Loucy (cell line): ENCODE measurements around the gene LAMTOR5.

Source experiments
- H2AFZ ChIP-seq: fragments of 200-600 bp; sonication (generic); 2 replicates; pipeline ENCODE4 v1.6.0; 2016; ENCODE audit warnings: antibody characterized with exemption, mild to moderate bottlenecking, low read length, moderate library complexity
- H3F3A ChIP-seq: fragments of 200-600 bp; 2 replicates; pipeline ENCODE4 v1.6.0; 2016; ENCODE audit warnings: antibody characterized with exemption, low read depth, mild to moderate bottlenecking
- H3K27me3 ChIP-seq: fragments of 200-600 bp; sonication (generic); 2 replicates; pipeline ENCODE4 v1.6.1; 2014; ENCODE audit warnings: low read length, mild to moderate bottlenecking; ENCODE audit not compliant: insufficient read depth, poor library complexity, severe bottlenecking
- H3K36me3 ChIP-seq: fragments of 200-600 bp; sonication (generic); 2 replicates; pipeline ENCODE4 v1.6.1; 2016; ENCODE audit warnings: low read length; ENCODE audit not compliant: insufficient read depth
- H3K4me1 ChIP-seq: fragments of 200-600 bp; sonication (generic); 2 replicates; pipeline ENCODE4 v1.5.1; 2014; ENCODE audit warnings: low read length, mild to moderate bottlenecking; ENCODE audit not compliant: insufficient read depth, poor library complexity, severe bottlenecking
- H3K4me2 ChIP-seq: fragments of 200-600 bp; sonication (generic); 2 replicates; pipeline ENCODE4 v1.6.0; 2014; ENCODE audit warnings: antibody characterized with exemption, low read length, low read depth, mild to moderate bottlenecking; ENCODE audit not compliant: poor library complexity, severe bottlenecking
- H3K4me3 ChIP-seq: fragments of 200-600 bp; sonication (generic); 2 replicates; pipeline ENCODE4 v1.5.1; 2014; ENCODE audit warnings: low read length, mild to moderate bottlenecking, mixed read lengths; ENCODE audit not compliant: poor library complexity, severe bottlenecking
- H3K79me2 ChIP-seq: fragments of 200-600 bp; sonication (generic); 2 replicates; pipeline ENCODE4 v1.6.1; 2014; ENCODE audit warnings: low read length; ENCODE audit not compliant: insufficient read depth
- H3K9ac ChIP-seq: fragments of 200-600 bp; sonication (generic); 2 replicates; pipeline ENCODE4 v1.6.0; 2014; ENCODE audit warnings: mild to moderate bottlenecking, low read depth, low read length, moderate library complexity; ENCODE audit not compliant: poor library complexity, severe bottlenecking
- H3K9me2 ChIP-seq: fragments of 200-600 bp; sonication (generic); replicated peaks from 2 replicates; pipeline ENCODE4 v1.6.1; 2016; ENCODE audit warnings: low read depth, low read length, mixed read lengths
- H3K9me3 ChIP-seq: fragments of 200-600 bp; sonication (generic); 2 replicates; pipeline ENCODE4 v1.6.1; 2014; ENCODE audit warnings: mild to moderate bottlenecking, antibody characterized with exemption, low read length, low read depth; ENCODE audit not compliant: insufficient read depth
- H4K20me1 ChIP-seq: fragments of 200-600 bp; sonication (generic); 2 replicates; pipeline ENCODE4 v1.6.0; 2014; ENCODE audit warnings: antibody characterized with exemption, low read length, mild to moderate bottlenecking; ENCODE audit not compliant: insufficient read depth, poor library complexity, severe bottlenecking
- CTCF ChIP-seq: fragments of 200-600 bp; sonication (generic); conservative IDR thresholded peaks from 2 replicates; pipeline ENCODE4 v1.5.1; 2014; ENCODE audit warnings: mild to moderate bottlenecking, antibody characterized with exemption, low read length
- EZH2phosphoT487 ChIP-seq: fragments of 200-600 bp; IDR thresholded peaks from 2 replicates; pipeline ENCODE4 v1.6.1; 2018; ENCODE audit warnings: antibody characterized with exemption, mild to moderate bottlenecking, moderate library complexity, borderline replicate concordance

Gene LAMTOR5

DNA sequence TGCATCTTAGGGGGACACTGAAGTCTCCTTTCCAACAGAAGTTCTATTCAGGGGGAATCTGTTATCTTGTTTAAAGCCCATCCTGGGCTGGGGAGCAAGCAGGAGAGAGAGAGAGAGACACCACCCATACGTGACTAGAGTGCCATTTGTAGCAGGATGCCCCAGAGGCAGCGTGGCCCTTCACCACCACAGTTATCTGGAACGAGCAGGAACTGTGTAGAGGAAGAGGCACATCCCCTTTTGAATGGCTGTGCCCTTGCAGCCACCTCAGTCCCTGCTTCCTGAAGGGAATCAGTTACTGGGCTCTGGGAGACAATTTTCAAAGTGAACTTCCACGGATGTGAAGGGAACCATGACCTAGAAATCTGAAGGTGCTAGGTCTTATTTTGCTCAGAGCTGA, 19.4 kb upstream of the LAMTOR5 start:
- H3K9me2 ChIP-seq = no peaks in the 10 kb centered on the region
- no peaks in the 10 kb centered on the region for H3K9me3 ChIP-seq
- H3K9ac ChIP-seq = no peak overlapping the region
- H3K4me3 ChIP-seq = no peak overlapping the region
- no peaks in the 10 kb centered on the region for H3F3A ChIP-seq
- no peaks in the 10 kb centered on the region for H3K36me3 ChIP-seq
- H3K4me1 ChIP-seq = no peaks in the 10 kb centered on the region
- TF ChIP-seq CTCF (no peak), EZH2phosphoT487 (no peak)
- no peaks in the 10 kb centered on the region for H3K79me2 ChIP-seq
- H2AFZ ChIP-seq = no peak overlapping the region
- H3K27me3 ChIP-seq = no peaks in the 10 kb centered on the region
- no peaks in the 10 kb centered on the region for H4K20me1 ChIP-seq
- no peak overlapping the region for H3K4me2 ChIP-seq

DNA sequence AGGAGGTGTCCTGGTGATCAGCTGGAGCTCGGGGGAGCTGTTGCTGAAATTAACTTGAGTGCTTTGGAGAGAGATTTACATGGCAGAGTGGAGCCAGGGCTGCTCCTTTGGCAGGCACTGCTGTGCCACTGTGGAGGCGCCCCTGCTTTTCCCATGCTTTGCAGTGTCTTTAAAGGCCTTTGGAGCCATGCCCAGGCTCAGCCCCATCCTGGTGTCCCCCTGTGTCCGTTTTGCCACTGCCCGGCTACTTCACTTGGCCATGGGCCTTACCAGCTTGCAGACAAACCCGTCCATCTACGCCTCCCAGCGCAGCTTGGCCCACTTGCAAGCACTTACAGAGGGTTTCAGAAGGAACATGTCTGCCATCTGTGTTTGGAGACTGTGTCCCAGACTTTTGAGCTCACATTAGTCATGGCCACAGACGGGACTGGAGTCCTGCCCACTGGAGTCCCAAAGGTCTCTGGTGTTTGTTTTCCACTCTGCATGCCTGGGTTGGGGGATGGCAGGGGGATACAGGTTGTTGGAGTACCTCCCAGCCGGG, 18.2 kb upstream of the LAMTOR5 start:
- Histone ChIP-seq H4K20me1 (no peaks in the 10 kb centered on the region), H3K9me3 (no peaks in the 10 kb centered on the region), H3K36me3 (no peaks in the 10 kb centered on the region), H3K4me2 (no peak overlapping the region), H3K9me2 (no peaks in the 10 kb centered on the region), H2AFZ (no peak overlapping the region), H3K79me2 (no peaks in the 10 kb centered on the region), H3F3A (no peaks in the 10 kb centered on the region), H3K4me1 (no peaks in the 10 kb centered on the region), H3K9ac (no peak overlapping the region), H3K4me3 (no peak overlapping the region), H3K27me3 (no peaks in the 10 kb centered on the region)
- no peak for TF ChIP-seq EZH2phosphoT487
- no peak for TF ChIP-seq CTCF

GRCh38 chr1:110424699-110425611, 17.5 kb upstream of the LAMTOR5 start:
- Histone ChIP-seq H3K27me3 (no peaks in the 10 kb centered on the region), H3F3A (no peaks in the 10 kb centered on the region), H3K4me3 (no peak overlapping the region), H3K9me3 (no peaks in the 10 kb centered on the region), H3K9ac (no peak overlapping the region), H3K4me1 (no peaks in the 10 kb centered on the region), H4K20me1 (no peaks in the 10 kb centered on the region), H2AFZ (no peak overlapping the region), H3K79me2 (no peaks in the 10 kb centered on the region), H3K9me2 (no peaks in the 10 kb centered on the region), H3K4me2 (no peak overlapping the region), H3K36me3 (no peaks in the 10 kb centered on the region)
- TF ChIP-seq EZH2phosphoT487 = no peak
- no peak for TF ChIP-seq CTCF
